GM12891 (cell line): ENCODE results near the gene RIPPLY1.

ENCODE experiments used
- DNase-seq: peaks from one replicate; pipeline ENCODE4 v3.0.0; 2011; ENCODE audit warnings: low spot score; ENCODE audit not compliant: insufficient read length
- FAIRE-seq: peaks from 2 replicates; lab custom pipeline; 2011; peaks lifted over from hg19 to GRCh38; lab: Jason Lieb, UNC
- PAX5 ChIP-seq: IDR thresholded peaks from 2 replicates; pipeline ENCODE4 v1.6.1; 2011; ENCODE audit warnings: low read length, moderate library complexity, mild to moderate bottlenecking; ENCODE audit not compliant: insufficient read depth, severe bottlenecking
- POLR2A ChIP-seq: IDR thresholded peaks from 2 replicates; pipeline ENCODE4 v1.6.1; 2011; ENCODE audit warnings: low read depth, low read length, control low read depth
- POLR2AphosphoS5 ChIP-seq: IDR thresholded peaks from 2 replicates; pipeline ENCODE4 v1.6.1; 2011; ENCODE audit warnings: low read depth, low read length, control low read depth
- POU2F2 ChIP-seq: IDR thresholded peaks from 2 replicates; pipeline ENCODE4 v1.6.1; 2011; ENCODE audit warnings: low read depth, mild to moderate bottlenecking, control low read depth, low read length, moderate library complexity
- SPI1 ChIP-seq: IDR thresholded peaks from 2 replicates; pipeline ENCODE4 v1.6.1; 2011; ENCODE audit warnings: low read depth, low read length, control low read depth
- TAF1 ChIP-seq: IDR thresholded peaks from 2 replicates; pipeline ENCODE4 v1.6.1; 2011; ENCODE audit warnings: low read depth, low read length, control low read depth

Gene RIPPLY1

GRCh38 chrX:106863697-106864096, 39.4 kb downstream of the RIPPLY1 start:
- TF ChIP-seq PAX5 (no peak), POLR2A (no peak), POU2F2 (no peak), POLR2AphosphoS5 (no peak), SPI1 (no peak), TAF1 (no peak)
- FAIRE-seq (no peak), DNase-seq (no peak)

- DNase-seq: no peak
- FAIRE-seq: no peak
- TF ChIP-seq POLR2AphosphoS5 (no peak), TAF1 (no peak), POLR2A (no peak), POU2F2 (no peak), PAX5 (no peak)
These were observed 40.0 kb downstream of the RIPPLY1 start for GRCh38 chrX:106862972-106863688.
